AG09309 (cell line): ENCODE data around the gene PHLDB2.

Source experiments
- DNase-seq: peaks from one replicate; pipeline ENCODE4 v3.0.0-alpha.2; 2010; ENCODE audit warnings: low read depth
- H3K4me3 ChIP-seq: 2 replicates; pipeline ENCODE4 v1.5.1; 2011; ENCODE audit warnings: mild to moderate bottlenecking, low read depth, low read length, moderate library complexity; ENCODE audit not compliant: control insufficient read depth
- TF ChIP-seq, protein P1 (sequence below): IDR thresholded peaks from 2 replicates; pipeline ENCODE4 v1.5.1; 2011; ENCODE audit warnings: mild to moderate bottlenecking, low read depth, low read length, inconsistent platforms; ENCODE audit not compliant: insufficient read depth, control insufficient read depth; ENCODE audit errors: missing control alignments

The PHLDB2 gene

DNA sequence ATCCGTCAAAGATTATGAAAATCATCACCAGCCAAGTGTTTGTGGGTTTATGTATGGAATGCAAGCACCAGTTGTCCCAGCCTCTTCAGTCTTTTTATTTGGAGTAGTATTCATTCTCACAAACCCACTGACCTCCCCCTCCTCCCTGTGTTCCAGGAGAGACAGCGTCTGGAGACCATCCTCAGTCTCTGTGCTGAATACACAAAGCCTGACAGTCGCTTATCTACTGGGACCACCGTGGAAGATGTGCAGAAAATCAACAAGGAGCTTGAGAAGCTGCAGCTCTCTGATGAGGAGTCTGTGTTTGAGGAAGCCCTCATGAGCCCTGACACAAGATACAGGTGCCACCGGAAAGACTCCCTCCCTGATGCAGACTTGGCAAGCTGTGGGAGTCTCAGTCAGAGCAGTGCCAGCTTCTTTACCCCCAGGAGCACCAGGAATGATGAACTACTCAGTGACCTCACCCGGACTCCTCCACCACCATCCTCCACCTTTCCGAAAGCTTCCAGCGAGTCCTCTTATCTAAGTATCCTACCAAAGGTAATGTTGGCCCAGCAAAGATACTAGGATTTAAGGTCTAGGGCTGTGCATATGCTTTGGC, 54.2 kb downstream of the PHLDB2 start:
- no peak for DNase-seq
- no peak overlapping the region for H3K4me3 ChIP-seq
- TF ChIP-seq, protein P1, sequence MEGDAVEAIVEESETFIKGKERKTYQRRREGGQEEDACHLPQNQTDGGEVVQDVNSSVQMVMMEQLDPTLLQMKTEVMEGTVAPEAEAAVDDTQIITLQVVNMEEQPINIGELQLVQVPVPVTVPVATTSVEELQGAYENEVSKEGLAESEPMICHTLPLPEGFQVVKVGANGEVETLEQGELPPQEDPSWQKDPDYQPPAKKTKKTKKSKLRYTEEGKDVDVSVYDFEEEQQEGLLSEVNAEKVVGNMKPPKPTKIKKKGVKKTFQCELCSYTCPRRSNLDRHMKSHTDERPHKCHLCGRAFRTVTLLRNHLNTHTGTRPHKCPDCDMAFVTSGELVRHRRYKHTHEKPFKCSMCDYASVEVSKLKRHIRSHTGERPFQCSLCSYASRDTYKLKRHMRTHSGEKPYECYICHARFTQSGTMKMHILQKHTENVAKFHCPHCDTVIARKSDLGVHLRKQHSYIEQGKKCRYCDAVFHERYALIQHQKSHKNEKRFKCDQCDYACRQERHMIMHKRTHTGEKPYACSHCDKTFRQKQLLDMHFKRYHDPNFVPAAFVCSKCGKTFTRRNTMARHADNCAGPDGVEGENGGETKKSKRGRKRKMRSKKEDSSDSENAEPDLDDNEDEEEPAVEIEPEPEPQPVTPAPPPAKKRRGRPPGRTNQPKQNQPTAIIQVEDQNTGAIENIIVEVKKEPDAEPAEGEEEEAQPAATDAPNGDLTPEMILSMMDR, result no peak

DNA sequence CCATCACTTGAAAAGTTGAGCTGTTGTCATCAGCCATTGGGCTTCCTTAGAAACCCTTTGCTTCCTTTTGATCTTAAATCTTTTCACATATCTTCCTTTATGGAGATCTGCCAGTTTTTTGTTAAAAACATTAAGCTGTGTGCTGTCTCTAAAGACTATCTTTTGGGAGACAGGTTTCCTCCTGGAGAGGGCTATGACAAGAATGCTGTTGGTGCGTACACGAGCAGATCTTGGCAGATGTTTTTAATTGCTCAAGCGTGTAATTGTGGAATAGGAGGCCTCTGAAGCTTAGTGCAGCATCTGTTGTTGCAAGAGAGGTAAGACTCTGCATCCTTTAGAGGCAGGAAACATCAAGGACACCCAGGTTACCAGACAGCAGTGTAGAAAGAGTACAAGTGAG, 56.8 kb downstream of the PHLDB2 start:
- no peak overlapping the region for H3K4me3 ChIP-seq
- TF ChIP-seq, protein P1, result no peak
- no peak for DNase-seq

DNA sequence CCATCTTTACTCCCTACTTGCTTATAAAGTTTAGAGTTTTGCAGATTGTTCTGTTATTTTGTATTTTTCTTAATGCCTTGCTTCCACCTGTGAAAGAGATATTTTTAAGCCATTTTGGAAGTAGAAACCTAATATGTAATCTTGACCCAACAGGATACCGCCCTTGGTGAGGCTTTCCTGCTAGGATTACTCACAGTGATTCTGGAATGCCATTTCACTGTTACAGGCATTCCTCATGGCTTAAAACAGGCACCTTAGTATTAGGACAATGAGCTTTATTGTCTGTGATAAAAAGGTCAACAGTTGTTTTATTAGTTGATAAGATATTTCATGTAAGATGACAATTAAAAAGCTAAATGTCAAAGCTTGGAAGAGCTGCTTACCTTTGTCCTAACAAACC, 58.2 kb downstream of the PHLDB2 start:
- DNase-seq, result no peak
- H3K4me3 ChIP-seq, result no peak overlapping the region
- TF ChIP-seq, protein P1, result no peak

DNA sequence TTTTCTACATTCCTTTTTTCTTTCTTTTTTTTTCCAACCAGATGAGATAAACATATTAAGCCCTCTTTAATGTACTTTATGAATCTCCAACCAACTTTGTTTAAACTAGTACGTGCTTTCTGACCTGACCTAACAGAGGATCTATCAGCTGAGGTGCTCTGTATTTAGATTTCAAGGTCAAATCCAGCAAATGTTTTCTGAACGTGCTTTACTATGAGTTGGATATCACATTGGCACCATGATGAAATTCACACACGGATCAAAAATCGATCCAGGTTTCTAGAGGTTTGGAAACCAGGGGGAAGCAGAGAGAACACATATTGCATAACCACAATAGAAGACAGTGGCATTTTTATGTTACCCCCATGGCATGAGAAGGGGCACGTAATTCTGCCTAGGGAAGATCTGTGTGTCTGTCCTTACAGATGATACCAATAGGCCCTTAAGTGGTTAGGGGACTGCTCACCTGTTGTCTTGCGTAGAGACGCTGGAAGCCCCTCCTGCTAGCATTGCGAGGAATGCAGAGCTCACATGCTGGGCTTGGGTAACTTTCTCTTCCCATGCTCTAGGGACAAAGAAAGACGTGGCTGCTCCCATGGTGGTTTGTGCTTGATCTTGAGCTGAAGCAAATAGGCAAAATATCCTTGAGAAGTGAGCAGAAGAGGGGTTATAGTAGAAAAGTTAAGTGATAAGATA, 60.5 kb downstream of the PHLDB2 start:
- no peak overlapping the region for H3K4me3 ChIP-seq
- DNase-seq, result no peak
- TF ChIP-seq, protein P1, result no peak

DNA sequence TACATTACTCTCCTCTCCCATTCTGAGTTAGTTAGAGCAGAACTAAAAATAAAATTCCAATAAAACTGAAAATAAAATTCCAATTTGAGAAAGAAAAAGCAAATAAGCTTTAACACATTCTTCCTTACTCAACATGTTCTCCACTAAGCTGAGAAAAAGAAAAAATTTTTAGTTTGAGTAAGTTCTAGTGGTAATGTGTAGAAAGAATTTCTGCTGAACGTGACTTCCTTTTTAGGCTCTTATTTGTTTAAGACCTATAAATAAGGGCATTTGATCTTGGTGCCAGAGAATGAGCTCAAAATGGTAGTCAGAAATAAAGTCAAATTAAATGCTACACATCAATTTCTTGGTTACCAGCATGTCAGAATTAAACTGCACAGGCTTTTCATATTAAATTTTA, 62.1 kb downstream of the PHLDB2 start:
- TF ChIP-seq, protein P1, result no peak
- no peak overlapping the region for H3K4me3 ChIP-seq
- no peak for DNase-seq

DNA sequence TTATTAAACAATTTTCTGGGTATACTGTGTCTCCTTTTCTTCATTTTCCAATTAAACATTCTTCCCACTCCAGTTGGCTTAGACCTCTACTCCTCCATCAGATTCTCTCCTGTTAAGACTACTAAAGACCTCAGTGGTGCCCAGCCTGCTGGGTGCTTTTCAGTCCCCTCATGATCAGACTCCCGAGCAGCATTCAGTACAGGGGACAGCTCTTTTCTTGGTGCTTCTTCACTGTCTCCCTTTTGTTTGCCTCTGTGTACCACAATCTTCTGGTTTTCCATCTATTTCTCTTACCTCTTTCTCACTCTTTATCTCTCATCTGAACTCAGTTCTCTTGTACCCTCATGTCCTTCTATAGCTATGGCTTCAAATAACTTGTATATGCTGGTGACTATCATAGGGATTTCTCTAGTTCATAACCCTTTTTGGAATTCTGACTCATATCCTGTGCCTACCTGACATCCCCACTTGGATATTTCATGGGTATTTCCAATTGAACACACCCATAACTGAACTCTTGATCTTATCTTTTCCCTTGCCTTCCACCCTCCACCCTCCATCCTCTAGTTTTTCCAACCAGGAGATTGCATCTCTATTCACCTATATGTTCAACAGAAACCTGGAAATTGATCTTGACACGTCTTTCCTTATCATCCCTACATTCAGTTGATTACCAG, 64.2 kb downstream of the PHLDB2 start:
- DNase-seq, result no peak
- TF ChIP-seq, protein P1, result no peak
- no peak overlapping the region for H3K4me3 ChIP-seq
